ENCODE results near the gene ZNF132. TPM values are rescaled to one million over a fixed set of nuclear protein-coding genes. Genes with fewer than 3 reads are reported as not detected.

The ZNF132 gene
- total RNA-seq, 1 experiment from 2014 or later = 2.6 TPM

DNA sequence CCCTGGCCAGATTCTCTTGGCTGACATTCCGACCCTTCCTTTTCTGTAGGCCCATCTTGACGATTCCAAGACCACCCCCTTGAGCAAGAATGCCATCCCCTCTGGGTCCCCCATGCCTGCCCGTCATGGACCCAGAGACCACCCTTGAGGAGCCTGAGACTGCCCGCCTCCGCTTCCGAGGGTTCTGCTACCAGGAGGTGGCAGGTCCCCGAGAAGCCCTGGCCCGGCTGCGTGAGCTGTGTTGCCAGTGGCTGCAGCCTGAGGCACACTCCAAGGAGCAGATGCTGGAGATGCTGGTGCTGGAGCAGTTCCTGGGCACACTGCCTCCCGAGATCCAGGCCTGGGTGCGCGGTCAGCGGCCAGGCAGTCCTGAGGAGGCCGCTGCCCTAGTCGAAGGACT, 37.2 kb upstream of the ZNF132 start:
- H3K4me3 Mint-ChIP-seq = peak overlapping the region; percentile 89
- ATAC-seq = no peak
- POLR2A ChIA-PET = interaction anchor here (0.6 kb wide), 1 partner anchor 47 kb away, joined by 6 read pairs; no protein-coding TSS in a partner anchor

GRCh38 chr19:58476498-58477015, 36.6 kb upstream of the ZNF132 start:
- ATAC-seq (no peak), DNase-seq (ENCODE audit: low spot score) (no peak)
- Mint-ChIP-seq H3K9me3 (no peaks in the 10 kb centered on the region), H3K27me3 (ENCODE audit: low read depth) (no peaks in the 10 kb centered on the region; the same call in none of the 2 replicates), H3K27ac (peak overlapping the region; percentile 50; the same call in 1 of the 2 replicates), H3K36me3 (no peaks in the 10 kb centered on the region), H3K4me1 (peaks cover 9% of the 10 kb centered on the region), H3K4me3 (peak overlapping the region; percentile 89)
- CTCF ChIA-PET = interaction anchor here (1.0 kb wide), 1 partner anchor 19 kb away, joined by 4 read pairs; no protein-coding TSS in a partner anchor
- POLR2A ChIA-PET = no interaction called here
- TF ChIP-seq NR2C2 (CRISPR knock-in tag; IDR thresholded peaks at IDR 0.05) = no peak
- no peak for TF ChIP-seq PRRX2 (CRISPR knock-in tag; IDR thresholded peaks at IDR 0.05)
- TF ChIP-seq, protein P1, sequence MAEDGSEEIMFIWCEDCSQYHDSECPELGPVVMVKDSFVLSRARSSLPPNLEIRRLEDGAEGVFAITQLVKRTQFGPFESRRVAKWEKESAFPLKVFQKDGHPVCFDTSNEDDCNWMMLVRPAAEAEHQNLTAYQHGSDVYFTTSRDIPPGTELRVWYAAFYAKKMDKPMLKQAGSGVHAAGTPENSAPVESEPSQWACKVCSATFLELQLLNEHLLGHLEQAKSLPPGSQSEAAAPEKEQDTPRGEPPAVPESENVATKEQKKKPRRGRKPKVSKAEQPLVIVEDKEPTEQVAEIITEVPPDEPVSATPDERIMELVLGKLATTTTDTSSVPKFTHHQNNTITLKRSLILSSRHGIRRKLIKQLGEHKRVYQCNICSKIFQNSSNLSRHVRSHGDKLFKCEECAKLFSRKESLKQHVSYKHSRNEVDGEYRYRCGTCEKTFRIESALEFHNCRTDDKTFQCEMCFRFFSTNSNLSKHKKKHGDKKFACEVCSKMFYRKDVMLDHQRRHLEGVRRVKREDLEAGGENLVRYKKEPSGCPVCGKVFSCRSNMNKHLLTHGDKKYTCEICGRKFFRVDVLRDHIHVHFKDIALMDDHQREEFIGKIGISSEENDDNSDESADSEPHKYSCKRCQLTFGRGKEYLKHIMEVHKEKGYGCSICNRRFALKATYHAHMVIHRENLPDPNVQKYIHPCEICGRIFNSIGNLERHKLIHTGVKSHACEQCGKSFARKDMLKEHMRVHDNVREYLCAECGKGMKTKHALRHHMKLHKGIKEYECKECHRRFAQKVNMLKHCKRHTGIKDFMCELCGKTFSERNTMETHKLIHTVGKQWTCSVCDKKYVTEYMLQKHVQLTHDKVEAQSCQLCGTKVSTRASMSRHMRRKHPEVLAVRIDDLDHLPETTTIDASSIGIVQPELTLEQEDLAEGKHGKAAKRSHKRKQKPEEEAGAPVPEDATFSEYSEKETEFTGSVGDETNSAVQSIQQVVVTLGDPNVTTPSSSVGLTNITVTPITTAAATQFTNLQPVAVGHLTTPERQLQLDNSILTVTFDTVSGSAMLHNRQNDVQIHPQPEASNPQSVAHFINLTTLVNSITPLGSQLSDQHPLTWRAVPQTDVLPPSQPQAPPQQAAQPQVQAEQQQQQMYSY (CRISPR knock-in tag; IDR thresholded peaks at IDR 0.05) = no peak
- TF ChIP-seq, protein P2, sequence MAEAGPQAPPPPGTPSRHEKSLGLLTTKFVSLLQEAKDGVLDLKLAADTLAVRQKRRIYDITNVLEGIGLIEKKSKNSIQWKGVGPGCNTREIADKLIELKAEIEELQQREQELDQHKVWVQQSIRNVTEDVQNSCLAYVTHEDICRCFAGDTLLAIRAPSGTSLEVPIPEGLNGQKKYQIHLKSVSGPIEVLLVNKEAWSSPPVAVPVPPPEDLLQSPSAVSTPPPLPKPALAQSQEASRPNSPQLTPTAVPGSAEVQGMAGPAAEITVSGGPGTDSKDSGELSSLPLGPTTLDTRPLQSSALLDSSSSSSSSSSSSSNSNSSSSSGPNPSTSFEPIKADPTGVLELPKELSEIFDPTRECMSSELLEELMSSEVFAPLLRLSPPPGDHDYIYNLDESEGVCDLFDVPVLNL (CRISPR knock-in tag; IDR thresholded peaks at IDR 0.05; ENCODE audit: borderline replicate concordance, low read depth) = 0 out of 2 replicates have a peak, but pooled peaks have one; percentile 51
- TF ChIP-seq ZNF138 (CRISPR knock-in tag; conservative IDR thresholded peaks at IDR 0.05) = no peak
- 0 out of 2 replicates have a peak, but pooled peaks have one; percentile 46 for TF ChIP-seq NFE2L1 (CRISPR knock-in tag; IDR thresholded peaks at IDR 0.05)
- TF ChIP-seq CBFB (CRISPR knock-in tag; IDR thresholded peaks at IDR 0.05; ENCODE audit: low read depth) = no peak
- TF ChIP-seq ZNF219 (CRISPR knock-in tag; IDR thresholded peaks at IDR 0.05; ENCODE audit: borderline replicate concordance) = no peak
- no peak for TF ChIP-seq NFYB (CRISPR knock-in tag; conservative IDR thresholded peaks at IDR 0.05; ENCODE audit: low read depth)
- TF ChIP-seq FOXP1 (CRISPR knock-in tag; IDR thresholded peaks at IDR 0.05; ENCODE audit: borderline replicate concordance) = peak; percentile 21; the same call in 1 of the 2 replicates
- TF ChIP-seq IRF2 (CRISPR knock-in tag; IDR thresholded peaks at IDR 0.05; ENCODE audit: borderline replicate concordance, low read depth) = no peak
- no peak for TF ChIP-seq ZNF263 (CRISPR knock-in tag; IDR thresholded peaks at IDR 0.05; ENCODE audit: low read depth)

More for the DNA sequence above, 37.2 kb upstream of the ZNF132 start:
- Mint-ChIP-seq H3K9me3 (no peaks in the 10 kb centered on the region), H3K36me3 (no peaks in the 10 kb centered on the region), H3K27ac (peak overlapping the region; percentile 50; the same call in 1 of the 2 replicates), H3K27me3 (ENCODE audit: low read depth) (no peaks in the 10 kb centered on the region; the same call in none of the 2 replicates), H3K4me1 (peaks cover 9% of the 10 kb centered on the region)
- TF ChIP-seq, protein P3, sequence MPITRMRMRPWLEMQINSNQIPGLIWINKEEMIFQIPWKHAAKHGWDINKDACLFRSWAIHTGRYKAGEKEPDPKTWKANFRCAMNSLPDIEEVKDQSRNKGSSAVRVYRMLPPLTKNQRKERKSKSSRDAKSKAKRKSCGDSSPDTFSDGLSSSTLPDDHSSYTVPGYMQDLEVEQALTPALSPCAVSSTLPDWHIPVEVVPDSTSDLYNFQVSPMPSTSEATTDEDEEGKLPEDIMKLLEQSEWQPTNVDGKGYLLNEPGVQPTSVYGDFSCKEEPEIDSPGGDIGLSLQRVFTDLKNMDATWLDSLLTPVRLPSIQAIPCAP (CRISPR knock-in tag; IDR thresholded peaks at IDR 0.05) = no peak
- TF ChIP-seq MLX (CRISPR knock-in tag; IDR thresholded peaks at IDR 0.05) (no peak), HMGXB4 (CRISPR knock-in tag; IDR thresholded peaks at IDR 0.05) (no peak)
- DNase-seq (ENCODE audit: low spot score) = no peak
- CTCF ChIA-PET = no interaction called here
